ENCODE results near the gene AKT3.
"Not testable (repeated sequence)": the region's sequence is repeated elsewhere in the genome, so short reads cannot be mapped to it uniquely, and the experiment has no call there.

Gene AKT3

DNA sequence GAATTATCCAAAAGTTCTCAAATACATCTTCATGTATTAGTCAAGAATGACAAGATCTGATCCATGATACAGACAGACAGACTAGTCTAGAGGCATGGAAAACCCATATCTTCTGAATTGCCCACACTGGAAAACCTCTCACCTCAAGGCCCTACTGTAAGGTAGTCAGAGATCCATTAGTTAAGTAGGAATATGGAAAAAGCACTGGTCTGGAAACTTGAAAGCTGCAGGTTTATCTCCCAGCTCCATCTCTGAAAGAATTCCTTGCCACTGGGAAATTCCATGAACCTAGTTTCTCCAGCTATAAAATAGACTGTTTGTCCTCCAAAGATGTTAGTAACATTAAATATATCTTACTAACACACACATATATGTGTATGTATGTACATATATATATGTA, 169.2 kb downstream of the AKT3 start:
- no peak for DNase-seq

DNA sequence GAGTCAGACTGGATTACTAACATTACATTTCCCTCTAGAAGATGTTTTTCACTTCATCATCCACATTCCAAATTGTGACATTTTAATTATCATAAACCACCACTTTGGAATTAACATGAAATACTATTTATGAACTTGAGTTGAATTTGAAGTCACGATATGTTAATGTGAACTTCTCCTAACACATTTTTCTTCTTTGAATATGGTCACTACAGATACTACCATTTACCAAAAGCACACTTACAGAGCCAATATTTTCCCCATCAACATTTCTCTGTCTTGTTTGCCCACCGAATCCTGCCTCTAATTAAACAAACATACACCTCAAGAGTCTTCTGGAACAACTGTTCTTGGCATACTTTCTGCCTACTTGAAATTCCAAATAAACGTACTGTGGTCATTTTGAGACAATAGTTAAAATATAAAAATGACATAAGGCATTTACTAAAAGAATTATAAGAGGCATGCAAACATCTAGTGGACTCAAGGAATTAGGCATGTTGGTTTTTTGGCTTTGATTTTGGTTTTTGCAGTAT, 177.4 kb downstream of the AKT3 start:
- no peak for DNase-seq

DNA sequence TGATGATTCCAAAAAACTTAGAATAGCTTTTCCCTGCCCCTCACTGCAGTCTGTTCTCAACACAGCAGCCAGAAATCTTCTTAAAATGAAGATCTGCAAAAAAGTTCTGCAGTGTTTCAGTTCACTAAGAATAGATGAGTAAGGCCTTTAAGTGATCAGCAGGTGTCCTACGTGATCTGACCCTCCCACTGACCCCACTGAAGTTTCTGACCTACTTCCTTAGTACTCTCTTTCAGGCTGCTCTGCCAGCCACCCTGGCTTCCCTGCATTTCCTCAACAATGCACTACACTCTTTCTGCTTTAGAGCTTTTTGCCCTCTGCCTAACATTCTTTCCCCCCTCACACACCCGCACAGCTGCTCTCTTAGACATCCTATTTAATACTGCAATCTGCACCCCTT, 182.5 kb downstream of the AKT3 start:
- no peak for DNase-seq

DNA sequence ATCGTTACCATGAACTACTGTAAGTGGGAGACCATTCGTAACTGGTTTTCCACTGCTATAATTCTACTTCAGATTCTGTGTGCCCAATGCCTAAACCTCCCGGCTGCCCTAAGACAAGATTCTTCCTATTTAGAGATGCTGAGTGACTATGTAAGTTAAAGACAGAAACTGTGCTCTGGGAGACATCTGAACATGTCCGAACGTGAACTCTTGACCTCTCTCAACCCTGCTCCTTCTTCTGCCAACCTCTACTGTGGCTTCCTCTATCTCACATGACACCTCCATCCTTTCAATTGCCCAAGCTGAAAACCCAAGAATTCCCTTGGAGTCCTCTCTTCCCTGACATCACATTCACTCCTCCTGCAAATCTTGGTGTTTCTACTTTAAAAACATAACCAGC, 182.9 kb downstream of the AKT3 start:
- no peak for DNase-seq

- DNase-seq = no peak
These were observed 186.4 kb downstream of the AKT3 start for GRCh38 chr1:243663651-243664050.

DNA sequence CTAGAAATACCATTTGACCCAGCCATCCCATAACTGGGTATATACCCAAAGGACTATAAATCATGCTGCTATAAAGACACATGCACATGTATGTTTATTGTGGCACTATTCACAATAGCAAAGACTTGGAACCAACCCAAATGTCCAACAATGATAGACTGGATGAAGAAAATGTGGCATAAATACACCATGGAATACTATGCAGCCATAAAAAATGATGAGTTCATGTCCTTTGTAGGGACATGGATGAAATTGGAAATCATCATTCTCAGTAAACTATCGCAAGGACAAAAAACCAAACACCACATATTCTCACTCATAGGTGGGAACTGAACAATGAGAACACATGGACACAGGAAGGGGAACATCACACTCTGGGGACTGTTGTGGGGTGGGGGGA, 187.9 kb downstream of the AKT3 start:
- not testable (repeated sequence) for DNase-seq

GRCh38 chr1:243658594-243659105, 191.4 kb downstream of the AKT3 start:
- peak in 2 of 3 donors; percentile 3 to 7 for DNase-seq

- DNase-seq = no peak
These were observed 192.2 kb downstream of the AKT3 start for GRCh38 chr1:243657793-243658192.

- DNase-seq = not testable (repeated sequence)
These were observed 200.5 kb downstream of the AKT3 start for GRCh38 chr1:243649530-243649929.

DNA sequence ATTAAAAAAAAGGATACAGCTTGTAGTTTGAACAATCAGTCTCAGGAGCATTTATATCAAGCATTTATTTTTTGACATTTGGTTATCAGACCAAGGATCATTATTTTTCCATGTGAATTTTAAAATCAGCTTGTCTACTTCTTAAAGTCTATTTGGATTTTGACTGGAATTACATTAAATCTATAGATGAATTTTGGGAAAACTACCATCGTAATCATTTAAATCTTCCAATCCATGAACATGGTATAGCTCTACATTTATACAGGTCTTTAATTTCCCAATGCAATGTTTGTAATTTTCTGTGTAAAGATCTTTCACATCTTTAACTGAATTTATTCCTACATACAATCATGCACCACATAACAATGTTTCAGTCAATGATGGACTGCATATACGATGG, 203.2 kb downstream of the AKT3 start:
- DNase-seq = no peak

DNA sequence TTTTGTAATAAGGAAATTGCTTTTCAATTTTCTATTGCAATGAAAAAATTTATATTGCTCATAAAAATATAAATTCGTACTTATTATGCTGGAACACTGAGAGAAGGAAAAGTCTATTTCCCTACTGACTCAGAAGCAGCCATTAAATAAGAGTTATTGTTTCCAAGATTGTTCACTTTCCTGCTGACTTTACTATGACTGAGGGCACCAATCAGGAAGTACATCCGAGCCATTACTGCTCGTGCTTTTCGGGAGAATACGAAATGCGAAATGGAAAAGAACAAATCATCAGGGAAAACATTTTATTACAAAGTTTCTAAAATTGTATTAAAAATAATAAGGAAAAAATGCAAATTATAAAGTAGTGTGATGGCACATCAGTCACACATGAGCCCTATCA, 204.8 kb downstream of the AKT3 start:
- DNase-seq = no peak

- DNase-seq = peak; percentile 41 to 79 (median 77)
These were observed 207.1 kb downstream of the AKT3 start for GRCh38 chr1:243642936-243643335.

- DNase-seq = no peak
These were observed 210.9 kb downstream of the AKT3 start for GRCh38 chr1:243639027-243639658.

DNA sequence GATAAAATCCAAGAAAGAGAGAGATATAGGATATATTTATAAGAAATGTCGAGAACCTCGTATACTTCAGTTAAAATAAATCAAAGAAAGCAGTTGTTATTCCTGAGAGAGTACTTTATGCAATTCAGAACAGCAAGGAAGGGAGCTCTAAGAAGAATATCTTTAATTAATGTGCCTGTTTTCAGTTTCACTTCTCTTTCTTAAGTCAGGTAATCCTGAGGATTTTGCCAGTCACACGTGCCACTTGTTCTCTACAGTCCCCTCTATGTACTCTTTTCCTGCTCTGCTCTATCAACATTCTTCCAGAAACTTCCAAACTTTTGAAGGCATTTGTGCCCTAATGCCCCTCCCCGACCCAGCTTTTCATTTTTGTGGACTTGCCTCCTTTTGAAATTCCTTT, 211.9 kb downstream of the AKT3 start:
- no peak for DNase-seq

DNA sequence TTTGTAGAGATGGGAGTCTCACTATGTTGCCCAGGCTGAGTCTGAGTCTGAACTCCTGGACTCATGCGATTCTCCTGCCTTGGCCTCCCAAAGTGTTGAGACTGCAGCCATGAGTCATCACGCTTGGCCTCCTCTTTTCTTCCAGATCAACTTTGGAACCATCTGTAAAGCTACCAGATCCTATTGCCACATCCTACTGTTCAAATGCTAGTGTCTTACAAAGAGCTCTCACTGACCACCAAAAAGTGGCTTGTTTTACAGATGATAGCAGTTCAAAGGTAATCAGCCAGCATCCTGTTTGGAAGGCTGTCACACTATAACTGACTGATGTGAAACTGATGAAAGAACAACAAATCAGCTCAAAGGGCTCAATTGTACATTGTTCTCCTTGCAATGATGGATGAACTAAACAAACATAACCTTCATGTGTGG, 221.6 kb downstream of the AKT3 start:
- DNase-seq = no peak

- DNase-seq = peak; percentile 38 to 81 (median 57)
These were observed 226.2 kb downstream of the AKT3 start for GRCh38 chr1:243623841-243624240.

- DNase-seq = no peak
These were observed 228.1 kb downstream of the AKT3 start for GRCh38 chr1:243621973-243622372.

DNA sequence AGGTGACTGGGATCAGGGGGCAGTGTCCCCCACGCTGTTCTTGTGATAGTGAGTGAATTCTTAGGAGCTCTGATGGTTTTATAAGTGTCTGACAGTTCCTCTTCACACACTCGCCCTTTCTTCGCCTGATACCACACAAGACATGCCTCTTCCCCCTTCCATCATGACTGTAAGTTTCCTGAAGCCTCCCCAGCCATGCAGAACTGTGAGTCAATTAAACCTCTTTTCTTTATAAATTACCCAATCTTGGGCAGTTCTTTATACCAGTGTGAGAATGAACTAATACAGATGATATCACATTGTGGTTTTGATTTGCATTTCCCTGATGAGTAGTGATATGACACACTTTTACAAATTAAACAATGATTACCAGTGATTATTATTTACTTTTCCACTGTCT, 229.9 kb downstream of the AKT3 start:
- DNase-seq = no peak

DNA sequence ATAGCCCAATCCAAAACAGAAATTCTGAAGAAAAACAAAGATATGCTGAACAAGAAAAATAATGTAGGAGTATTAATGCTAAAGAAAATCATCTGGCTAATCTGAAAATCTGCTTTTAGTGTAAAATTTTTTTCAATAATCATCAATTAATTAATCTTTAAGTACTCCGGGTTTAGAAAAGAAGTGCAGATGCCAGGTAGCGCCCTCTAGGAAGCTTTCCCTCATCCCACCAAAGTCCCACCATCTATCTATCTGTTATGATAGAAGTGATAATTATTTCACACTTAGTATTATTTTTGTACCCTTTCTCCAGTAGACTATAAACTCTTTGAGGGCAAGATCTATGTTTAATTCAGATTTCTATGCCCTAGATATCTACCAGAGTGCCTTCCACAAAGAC, 240.3 kb downstream of the AKT3 start:
- no peak for DNase-seq

GRCh38 chr1:243605604-243606003, 244.4 kb downstream of the AKT3 start:
- no peak for DNase-seq

DNA sequence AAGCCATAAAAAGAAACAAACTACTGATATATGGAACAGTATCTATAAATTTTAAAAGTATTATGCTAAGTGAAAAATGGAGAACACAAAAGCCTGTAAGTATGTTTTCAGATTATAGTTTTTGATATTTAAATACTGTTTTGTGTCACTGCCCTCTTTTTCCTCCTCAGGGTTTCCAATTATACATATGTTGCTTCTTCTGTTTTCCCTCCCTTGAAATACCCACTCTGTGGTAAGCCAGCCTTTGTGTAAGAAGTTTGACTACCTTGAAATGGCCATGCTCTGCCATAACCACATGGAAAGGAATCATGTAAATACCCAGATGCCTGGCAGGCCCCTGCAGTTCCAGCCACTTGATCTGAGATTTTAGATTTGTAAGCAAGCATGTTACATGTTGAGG, 248.3 kb downstream of the AKT3 start:
- no peak for DNase-seq

DNA sequence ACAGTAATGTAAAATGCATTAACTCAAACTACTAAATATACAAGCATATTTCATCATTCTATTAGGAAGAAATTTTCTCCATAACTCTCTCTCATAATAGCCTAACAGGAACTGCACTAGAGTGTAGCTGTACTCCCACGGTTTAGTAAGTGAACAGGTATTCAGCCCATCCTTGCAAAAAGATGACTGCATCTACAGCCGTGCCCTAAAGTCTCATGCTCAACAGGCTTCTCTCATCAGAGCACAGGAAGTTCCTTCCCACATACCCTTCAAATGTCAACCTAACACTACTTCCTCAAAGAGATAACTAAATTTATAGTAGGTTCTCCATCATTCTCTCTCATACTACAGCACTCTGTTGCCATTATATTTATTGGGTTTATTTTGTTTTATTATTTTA, 251.6 kb downstream of the AKT3 start:
- DNase-seq = peak; percentile 60 to 76 (median 72)

DNA sequence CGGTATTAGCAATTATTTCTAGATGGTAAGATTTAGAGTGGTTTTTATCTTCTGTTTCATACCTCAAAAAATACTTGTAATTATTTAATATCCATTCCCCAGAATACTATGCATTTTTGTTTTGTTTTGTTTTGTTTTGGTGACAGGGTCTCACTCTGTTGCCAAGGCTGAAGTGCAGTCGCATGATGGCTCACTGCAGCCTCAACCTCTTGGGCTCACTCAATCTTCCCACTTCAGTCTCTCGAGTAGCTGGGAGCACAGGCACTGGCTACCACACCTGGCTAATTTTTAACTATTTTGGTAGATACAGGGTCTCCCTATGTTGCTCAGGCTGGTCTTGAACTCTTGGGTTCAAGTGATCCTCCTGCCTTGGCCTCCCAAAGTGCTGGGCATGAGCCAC, 252.7 kb downstream of the AKT3 start:
- DNase-seq = no peak

DNA sequence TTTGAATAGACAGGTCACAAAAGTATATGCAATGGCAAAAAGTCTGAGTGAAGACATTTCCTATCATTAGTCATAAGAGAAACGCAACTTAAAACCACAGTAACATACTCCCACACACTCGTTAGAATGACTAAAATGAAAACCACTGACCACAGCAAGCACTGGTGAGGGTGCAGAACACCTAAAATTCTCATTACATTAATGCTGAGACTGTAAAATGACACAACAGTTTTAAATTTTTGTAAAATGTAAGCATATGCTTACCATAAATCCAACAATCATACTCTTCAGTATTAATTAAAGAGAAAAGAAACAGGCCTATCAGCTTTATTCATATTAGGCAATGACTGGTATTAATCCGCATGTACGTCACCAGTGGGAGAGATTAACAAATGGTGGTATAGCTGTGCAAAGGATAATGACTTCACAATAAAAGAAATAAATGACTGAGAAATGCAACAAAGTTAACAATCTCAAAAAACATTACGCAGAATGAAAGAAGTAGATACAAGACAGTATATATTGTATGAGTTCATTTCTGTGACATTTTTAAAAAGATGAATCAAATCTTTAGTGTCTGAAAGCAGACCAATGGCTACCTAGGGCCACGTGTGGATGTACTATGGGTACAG, 253.5 kb downstream of the AKT3 start:
- DNase-seq = peak; percentile 67 to 93 (median 92)

All from suppressor macrophage treated with lipopolysaccharide for 1 hour (primary cell).